GM12873 (cell line): ENCODE data around the gene CDH13.

ENCODE experiments used
- TF ChIP-seq, protein P1 (sequence below): IDR thresholded peaks from 2 replicates; pipeline ENCODE4 v1.5.1; 2012; ENCODE audit warnings: low read depth, mild to moderate bottlenecking, moderate library complexity, low read length, control low read depth; ENCODE audit not compliant: insufficient read depth; ENCODE audit errors: missing control alignments

CDH13 gene

DNA sequence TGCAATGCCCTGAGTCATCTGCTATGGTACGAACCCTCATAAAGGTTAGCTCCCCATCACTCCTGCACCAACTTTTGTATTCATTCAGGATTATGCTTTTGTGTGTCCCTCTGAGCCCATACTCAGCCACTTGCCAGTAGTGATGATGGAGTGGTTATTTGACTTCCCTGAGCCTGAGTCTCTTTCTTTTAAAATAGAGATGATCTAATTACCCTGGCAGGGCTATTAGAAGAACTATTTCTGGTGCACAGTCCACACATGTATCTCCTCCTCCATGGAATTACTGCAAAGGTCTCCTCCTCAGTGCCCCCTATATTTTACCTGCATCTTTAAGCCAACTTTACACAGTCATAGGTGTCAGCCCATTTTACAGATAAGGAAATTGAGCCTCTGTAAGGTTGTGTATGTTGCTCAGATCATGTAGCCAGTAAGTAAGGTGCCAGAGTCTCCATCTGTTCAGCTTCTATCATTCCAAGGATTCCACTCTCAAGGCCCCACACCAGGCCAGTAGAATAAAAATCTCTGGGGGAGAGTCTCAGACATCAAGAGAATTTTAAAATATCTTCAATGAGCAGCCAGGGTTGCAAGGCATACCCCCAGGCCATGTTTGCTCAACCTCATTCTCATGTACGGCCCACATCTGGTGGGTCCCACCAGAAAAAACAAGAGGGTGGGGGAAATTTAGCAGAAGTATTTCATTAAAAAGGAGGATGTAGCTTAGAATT, 847.3 kb downstream of the CDH13 start:
- TF ChIP-seq, protein P1, sequence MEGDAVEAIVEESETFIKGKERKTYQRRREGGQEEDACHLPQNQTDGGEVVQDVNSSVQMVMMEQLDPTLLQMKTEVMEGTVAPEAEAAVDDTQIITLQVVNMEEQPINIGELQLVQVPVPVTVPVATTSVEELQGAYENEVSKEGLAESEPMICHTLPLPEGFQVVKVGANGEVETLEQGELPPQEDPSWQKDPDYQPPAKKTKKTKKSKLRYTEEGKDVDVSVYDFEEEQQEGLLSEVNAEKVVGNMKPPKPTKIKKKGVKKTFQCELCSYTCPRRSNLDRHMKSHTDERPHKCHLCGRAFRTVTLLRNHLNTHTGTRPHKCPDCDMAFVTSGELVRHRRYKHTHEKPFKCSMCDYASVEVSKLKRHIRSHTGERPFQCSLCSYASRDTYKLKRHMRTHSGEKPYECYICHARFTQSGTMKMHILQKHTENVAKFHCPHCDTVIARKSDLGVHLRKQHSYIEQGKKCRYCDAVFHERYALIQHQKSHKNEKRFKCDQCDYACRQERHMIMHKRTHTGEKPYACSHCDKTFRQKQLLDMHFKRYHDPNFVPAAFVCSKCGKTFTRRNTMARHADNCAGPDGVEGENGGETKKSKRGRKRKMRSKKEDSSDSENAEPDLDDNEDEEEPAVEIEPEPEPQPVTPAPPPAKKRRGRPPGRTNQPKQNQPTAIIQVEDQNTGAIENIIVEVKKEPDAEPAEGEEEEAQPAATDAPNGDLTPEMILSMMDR = no peak

DNA sequence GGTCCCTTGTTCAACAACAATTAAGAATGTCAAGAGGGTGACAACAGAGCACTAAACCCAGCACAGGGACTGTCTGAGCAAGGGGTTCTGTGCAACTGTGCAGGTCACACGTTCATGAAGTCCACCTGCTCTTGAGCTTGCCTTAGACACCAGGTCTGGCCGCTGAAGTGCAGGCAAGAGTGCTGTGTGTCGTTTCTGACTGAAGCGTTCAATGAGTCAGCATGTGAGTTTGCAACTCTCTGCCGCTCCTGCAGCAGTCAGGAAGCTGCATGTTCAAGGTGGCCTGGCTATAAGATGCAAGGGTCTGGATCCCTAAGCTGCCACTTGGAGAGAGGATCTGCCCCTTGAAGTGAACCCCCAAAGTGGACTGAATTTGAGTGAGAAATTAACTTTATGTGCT, 848.3 kb downstream of the CDH13 start:
- TF ChIP-seq, protein P1 = no peak

DNA sequence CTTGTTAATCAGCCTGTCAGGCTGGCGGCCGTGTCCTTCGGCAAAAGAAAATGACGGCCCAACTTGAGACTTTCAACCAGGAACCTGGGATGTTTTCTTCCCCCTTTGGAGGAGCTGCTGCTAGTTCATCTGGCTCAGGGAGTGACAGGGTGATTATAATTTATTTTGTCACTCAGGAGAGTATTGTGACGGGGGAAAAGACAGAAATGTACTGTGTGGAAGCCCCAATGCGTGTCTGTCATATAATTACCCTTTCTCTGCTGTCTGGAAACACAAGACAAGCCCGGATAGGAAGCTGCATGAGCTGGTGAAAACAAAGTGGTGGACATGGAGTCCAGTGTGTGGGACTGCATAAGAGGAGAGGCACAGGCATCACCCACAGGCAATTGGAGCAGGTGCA, 854.8 kb downstream of the CDH13 start:
- TF ChIP-seq, protein P1 = no peak

DNA sequence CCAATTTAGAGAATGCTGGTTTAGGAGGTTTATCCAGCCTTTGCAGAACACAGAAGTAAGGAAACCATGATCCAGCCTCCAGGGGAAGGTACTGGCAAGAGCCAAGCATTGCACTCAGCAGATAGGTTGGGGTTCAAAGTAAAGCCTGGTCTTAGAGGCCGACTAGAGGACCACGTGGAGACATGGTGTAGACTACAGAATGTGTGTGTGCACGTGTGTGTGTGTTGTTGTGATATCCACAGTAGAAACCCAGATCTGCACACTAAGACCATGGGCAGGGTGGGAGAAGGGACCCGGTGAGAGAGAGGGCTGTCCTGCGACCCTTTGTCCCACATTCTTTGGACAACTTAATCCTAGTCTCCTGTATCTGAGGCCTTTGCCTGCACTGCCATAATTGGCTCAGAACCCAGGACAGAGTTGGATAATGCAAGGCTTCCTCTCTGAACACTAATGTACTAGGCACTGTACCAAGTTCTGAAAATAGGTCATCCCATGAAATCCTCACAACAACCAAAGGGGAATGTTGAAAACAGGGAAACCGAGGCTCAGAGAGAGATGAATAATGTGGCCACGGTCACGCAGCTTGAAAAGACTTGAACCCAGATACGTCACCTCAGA, 855.9 kb downstream of the CDH13 start:
- TF ChIP-seq, protein P1 = no peak

DNA sequence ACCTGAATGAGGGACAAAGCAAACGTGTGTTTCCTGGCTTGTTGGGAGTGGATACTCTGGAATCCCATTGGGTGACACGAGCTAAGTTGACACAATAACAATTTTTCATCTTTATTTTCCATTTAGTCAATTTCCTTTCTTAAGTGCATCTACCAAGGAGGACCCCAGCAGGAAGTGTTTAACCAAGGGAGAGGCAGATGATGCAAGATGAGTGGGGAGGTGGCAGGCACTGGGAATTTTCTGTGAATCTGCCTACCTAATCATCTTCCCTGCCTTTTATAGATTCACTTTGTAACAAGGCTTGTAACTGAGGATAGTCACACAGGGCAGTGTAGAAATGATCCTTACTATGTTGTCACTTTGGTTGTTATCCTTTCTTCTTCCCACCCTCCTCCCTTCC, 863.3 kb downstream of the CDH13 start:
- TF ChIP-seq, protein P1 = no peak

DNA sequence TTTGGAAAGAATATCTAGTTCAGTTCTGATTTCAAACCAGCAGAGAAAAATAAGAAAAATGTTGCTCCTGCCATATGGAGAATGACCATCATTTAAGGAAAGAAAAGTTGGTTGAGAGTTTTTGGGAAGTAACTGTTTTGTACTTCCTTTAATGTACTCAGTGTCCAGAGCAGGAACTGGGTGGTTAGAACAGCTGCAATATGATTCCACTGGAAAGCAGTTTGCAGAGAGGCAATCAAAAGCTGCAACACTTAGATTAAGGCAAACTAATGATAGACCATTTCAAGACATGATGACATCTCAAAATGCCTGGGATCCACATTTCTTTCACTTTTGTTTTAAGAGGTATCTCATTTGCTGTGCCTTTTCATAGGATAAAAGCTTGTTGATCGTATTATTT, 867.7 kb downstream of the CDH13 start:
- TF ChIP-seq, protein P1 = no peak

DNA sequence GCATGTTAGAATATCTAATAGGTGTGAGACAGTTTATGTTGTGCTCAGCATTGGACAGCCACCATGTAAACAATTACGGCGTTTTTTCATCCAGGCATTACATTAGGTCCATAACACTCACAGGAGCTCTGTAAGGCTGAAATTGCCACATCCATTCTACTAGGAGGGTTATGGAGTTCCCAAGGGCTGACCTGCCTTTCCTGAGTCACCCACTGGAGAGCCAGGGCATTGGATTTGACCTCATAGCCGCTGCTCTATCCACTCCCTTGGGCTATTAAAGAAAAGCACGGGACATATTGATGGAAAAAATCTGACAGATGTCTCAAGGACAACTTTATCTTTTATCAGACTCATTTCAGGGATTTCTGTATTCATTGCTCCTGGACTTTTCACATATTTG, 874.7 kb downstream of the CDH13 start:
- TF ChIP-seq, protein P1 = no peak
